Smooth muscle cell (in vitro differentiated cells): Measurements from ENCODE around the gene SMARCA2. TPM values are rescaled to one million over a fixed set of nuclear protein-coding genes. Genes with fewer than 3 reads are reported as not detected.

Experiments
- DNase-seq: peaks from one replicate; lab custom pipeline; 2025; ENCODE audit not compliant: unreplicated experiment; lab: John Stamatoyannopoulos, UW
- H2AFZ ChIP-seq: fragments of 200-600 bp; sonication (generic); 2 replicates; pipeline ENCODE4 v1.6.0; 2016; ENCODE audit warnings: antibody characterized with exemption, low read depth, mild to moderate bottlenecking
- H3F3A ChIP-seq: fragments of 200-600 bp; sonication (generic); 2 replicates; pipeline ENCODE4 v1.6.0; 2017; ENCODE audit warnings: antibody characterized with exemption, low read depth
- H3K27ac ChIP-seq: fragments of 200-600 bp; sonication (generic); 2 replicates; pipeline ENCODE4 v1.5.1; 2016; ENCODE audit warnings: low read depth, mild to moderate bottlenecking
- H3K27me3 ChIP-seq: fragments of 200-600 bp; sonication (generic); 2 replicates; pipeline ENCODE4 v1.6.1; 2016; ENCODE audit warnings: low read depth, mild to moderate bottlenecking
- H3K36me3 ChIP-seq: fragments of 200-600 bp; sonication (generic); 2 replicates; pipeline ENCODE4 v1.5.1; 2016; ENCODE audit warnings: low read depth
- H3K4me1 ChIP-seq: fragments of 200-600 bp; sonication (generic); 2 replicates; pipeline ENCODE4 v1.5.1; 2016; ENCODE audit warnings: low read depth
- H3K4me2 ChIP-seq: fragments of 200-600 bp; sonication (generic); 2 replicates; pipeline ENCODE4 v1.6.0; 2016; ENCODE audit warnings: mild to moderate bottlenecking
- H3K4me3 ChIP-seq: fragments of 200-600 bp; sonication (generic); 2 replicates; pipeline ENCODE4 v1.5.1; 2016; ENCODE audit warnings: mild to moderate bottlenecking
- H3K79me2 ChIP-seq: fragments of 200-600 bp; sonication (generic); 2 replicates; pipeline ENCODE4 v1.6.0; 2016; ENCODE audit warnings: low read depth, mild to moderate bottlenecking
- H3K9ac ChIP-seq: fragments of 200-600 bp; sonication (generic); 2 replicates; pipeline ENCODE4 v1.6.0; 2016; ENCODE audit warnings: low read depth
- H3K9me3 ChIP-seq: fragments of 200-600 bp; sonication (generic); replicated peaks from 2 replicates; pipeline ENCODE4 v1.5.1; 2016; ENCODE audit warnings: low read depth
- H4K20me1 ChIP-seq: fragments of 200-600 bp; sonication (generic); 2 replicates; pipeline ENCODE4 v1.6.0; 2016; ENCODE audit warnings: low read depth
- CTCF ChIP-seq: fragments of 200-600 bp; sonication (generic); IDR thresholded peaks from 2 replicates; pipeline ENCODE4 v1.5.1; 2017; ENCODE audit warnings: borderline replicate concordance, mild to moderate bottlenecking, antibody characterized with exemption; ENCODE audit not compliant: insufficient read depth, poor library complexity, severe bottlenecking
- WGBS: methylation state at CpG from one replicate; pipeline ENCODE4 v1.1.7; 2016; ENCODE audit warnings: low lambda C conversion rate; 5-methylcytosine and 5-hydroxymethylcytosine counted together
- polyA plus RNA-seq: library from polyadenylated mRNA; unstranded; fragments of >200 nt; fragmentation: Nextera tagmentation; extraction: Ambion mirVana; gene quantifications from 2 replicates; pipeline ENCODE4 v1.2.1, GENCODE V29; 2016
- total RNA-seq: library from RNA; depleted of rRNA; stranded (reverse); fragments of >200 nt; gene quantifications from 2 replicates; pipeline ENCODE4 v1.2.3, GENCODE V29; 2014

SMARCA2 gene
- total and polyA plus RNA-seq, 2 experiments from 2014 or later = 27.7 to 61.7 TPM

DNA sequence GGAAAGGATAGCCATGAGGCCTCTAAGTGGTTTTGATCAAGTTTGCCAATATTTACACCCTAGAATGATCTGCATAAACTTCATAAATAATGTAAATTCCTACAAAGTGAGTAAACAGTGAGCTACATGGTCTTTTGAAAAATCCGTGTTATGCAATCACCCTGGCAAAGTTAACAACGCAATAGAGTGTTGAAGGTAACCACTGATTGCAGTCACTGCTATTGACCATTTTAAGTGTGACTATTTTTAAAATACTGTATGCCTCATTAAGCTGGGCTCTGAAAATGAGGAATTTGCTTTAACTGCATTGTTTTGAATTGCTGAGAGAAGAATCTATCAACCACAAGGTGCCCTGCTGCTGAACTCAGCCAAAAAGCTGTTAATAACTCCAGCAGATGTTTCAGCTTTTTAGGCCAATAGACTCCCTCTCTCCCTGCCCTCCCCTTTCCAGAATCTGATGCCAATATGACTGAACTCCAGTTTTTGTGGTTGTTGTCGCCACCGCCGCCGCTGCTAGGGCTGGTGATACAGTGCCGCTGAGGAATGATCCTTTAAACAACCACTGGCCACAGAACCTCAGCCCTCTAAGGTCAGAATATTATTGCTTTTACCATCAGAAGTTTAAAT lies 35.3 kb upstream of the SMARCA2 start:
- no peak for DNase-seq
- no peaks in the 10 kb centered on the region for H3K79me2 ChIP-seq
- no peak overlapping the region for H3K27ac ChIP-seq
- H3K4me2 ChIP-seq = no peak overlapping the region
- no peaks in the 10 kb centered on the region for H3K4me1 ChIP-seq
- H4K20me1 ChIP-seq = no peaks in the 10 kb centered on the region
- H3K4me3 ChIP-seq = no peak overlapping the region
- WGBS = 76% methylated on average over 7 of the region's 7 CpGs
- no peaks in the 10 kb centered on the region for H3F3A ChIP-seq
- no peak overlapping the region for H2AFZ ChIP-seq
- no peaks in the 10 kb centered on the region for H3K9me3 ChIP-seq
- no peaks in the 10 kb centered on the region for H3K27me3 ChIP-seq
- no peaks in the 10 kb centered on the region for H3K36me3 ChIP-seq
- no peak for TF ChIP-seq CTCF
- no peak overlapping the region for H3K9ac ChIP-seq

DNA sequence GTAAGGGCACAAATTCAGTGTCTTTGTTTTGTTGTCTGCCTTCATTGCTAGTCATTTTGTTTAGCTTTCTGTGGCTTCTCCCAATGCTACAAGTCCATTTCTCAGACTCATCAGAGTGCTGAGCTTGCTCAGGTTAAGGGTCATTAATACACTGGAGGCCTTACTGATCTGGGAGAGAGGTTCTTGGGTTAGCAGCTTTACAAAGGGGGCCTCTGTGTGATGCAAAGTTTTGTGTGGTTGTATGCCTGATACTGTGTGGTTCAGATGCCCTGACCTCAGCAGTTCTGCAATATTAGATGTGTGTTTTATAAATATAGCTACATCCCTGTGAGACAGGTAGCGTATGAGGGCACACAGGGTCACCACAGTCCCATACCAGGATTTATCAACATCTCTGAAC lies 34.8 kb upstream of the SMARCA2 start:
- Histone ChIP-seq H3K27me3 (no peaks in the 10 kb centered on the region), H3K9ac (no peak overlapping the region), H3K9me3 (no peaks in the 10 kb centered on the region), H3K27ac (no peak overlapping the region), H2AFZ (no peak overlapping the region), H3K36me3 (no peaks in the 10 kb centered on the region), H3F3A (no peaks in the 10 kb centered on the region), H4K20me1 (no peaks in the 10 kb centered on the region), H3K4me3 (no peak overlapping the region), H3K4me2 (no peak overlapping the region), H3K4me1 (no peaks in the 10 kb centered on the region), H3K79me2 (no peaks in the 10 kb centered on the region)
- TF ChIP-seq CTCF = no peak
- no peak for DNase-seq
- 100% methylated on average over 1 of the region's 1 CpG for WGBS

DNA sequence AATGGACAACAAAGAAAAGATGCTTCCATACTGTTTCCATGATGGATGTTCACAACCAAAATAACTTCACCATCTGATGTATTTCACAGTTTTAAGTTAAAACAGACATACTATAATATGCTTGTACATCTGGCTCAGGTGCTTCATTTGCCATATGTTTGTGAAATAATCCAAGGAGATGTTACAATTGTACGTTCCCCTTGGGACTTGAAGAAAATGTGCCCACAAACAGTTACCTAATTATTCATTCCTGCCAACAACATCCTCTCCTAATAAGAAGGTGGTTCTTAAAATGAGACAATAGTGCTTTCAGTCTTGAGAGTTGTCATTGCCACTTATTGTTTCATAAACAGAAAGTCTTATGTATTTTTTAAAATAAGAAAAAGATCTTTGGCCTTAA lies 33.1 kb upstream of the SMARCA2 start:
- no peaks in the 10 kb centered on the region for H4K20me1 ChIP-seq
- no peak overlapping the region for H2AFZ ChIP-seq
- DNase-seq = no peak
- H3K9me3 ChIP-seq = no peaks in the 10 kb centered on the region
- no peak for TF ChIP-seq CTCF
- H3K79me2 ChIP-seq = no peaks in the 10 kb centered on the region
- no peak overlapping the region for H3K4me2 ChIP-seq
- H3K4me1 ChIP-seq = no peaks in the 10 kb centered on the region
- H3K27ac ChIP-seq = no peak overlapping the region
- H3K9ac ChIP-seq = no peak overlapping the region
- no peaks in the 10 kb centered on the region for H3F3A ChIP-seq
- no peaks in the 10 kb centered on the region for H3K36me3 ChIP-seq
- H3K4me3 ChIP-seq = no peak overlapping the region
- WGBS = 81% methylated on average over 1 of the region's 1 CpG
- no peaks in the 10 kb centered on the region for H3K27me3 ChIP-seq

- Histone ChIP-seq H3K27ac (no peak overlapping the region), H3K79me2 (no peaks in the 10 kb centered on the region), H3K36me3 (no peaks in the 10 kb centered on the region), H3K4me1 (no peaks in the 10 kb centered on the region), H3K4me2 (no peak overlapping the region), H3K27me3 (no peaks in the 10 kb centered on the region), H3K9me3 (no peaks in the 10 kb centered on the region), H3F3A (no peaks in the 10 kb centered on the region), H2AFZ (no peak overlapping the region), H3K9ac (no peak overlapping the region), H3K4me3 (no peak overlapping the region), H4K20me1 (no peaks in the 10 kb centered on the region)
- DNase-seq = no peak
- TF ChIP-seq CTCF = no peak
Measured at GRCh38 chr9:1986341-1986740, 28.8 kb upstream of the SMARCA2 start.
